HG03064 (cell line): ENCODE results near the gene SLC12A4.
"Not testable (repeated sequence)": the region's sequence is repeated elsewhere in the genome, so short reads cannot be mapped to it uniquely, and the experiment has no call there.

Source experiments
- ATAC-seq: cut with Tn5 transposase; IDR thresholded peaks from one replicate; pipeline ENCODE4 v1.9.1; 2021; ENCODE audit warnings: low read depth; ENCODE audit not compliant: unreplicated experiment

SLC12A4 gene

GRCh38 chr16:67989322-67990017, 21.0 kb upstream of the SLC12A4 start:
- ATAC-seq: no peak

DNA sequence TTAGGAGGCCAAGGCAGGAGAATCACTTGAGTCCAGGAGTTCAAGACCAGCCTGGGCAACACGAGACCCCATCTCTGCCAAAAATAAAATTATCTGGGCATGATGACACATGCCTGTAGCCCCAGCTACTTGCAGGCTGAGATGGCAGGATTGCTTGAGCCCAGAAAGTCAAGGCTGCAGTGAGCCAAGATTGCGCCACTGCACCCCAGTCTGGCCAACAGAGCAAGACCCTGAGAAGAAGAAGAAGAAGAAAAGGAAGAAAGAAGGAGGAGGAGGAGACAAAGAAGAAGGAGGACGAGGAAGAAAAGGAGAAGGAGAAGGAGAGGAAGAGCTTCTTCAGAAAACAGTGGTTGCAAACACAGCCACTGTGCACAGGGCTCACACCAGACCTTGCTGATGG, 20.2 kb upstream of the SLC12A4 start:
- no peak for ATAC-seq

DNA sequence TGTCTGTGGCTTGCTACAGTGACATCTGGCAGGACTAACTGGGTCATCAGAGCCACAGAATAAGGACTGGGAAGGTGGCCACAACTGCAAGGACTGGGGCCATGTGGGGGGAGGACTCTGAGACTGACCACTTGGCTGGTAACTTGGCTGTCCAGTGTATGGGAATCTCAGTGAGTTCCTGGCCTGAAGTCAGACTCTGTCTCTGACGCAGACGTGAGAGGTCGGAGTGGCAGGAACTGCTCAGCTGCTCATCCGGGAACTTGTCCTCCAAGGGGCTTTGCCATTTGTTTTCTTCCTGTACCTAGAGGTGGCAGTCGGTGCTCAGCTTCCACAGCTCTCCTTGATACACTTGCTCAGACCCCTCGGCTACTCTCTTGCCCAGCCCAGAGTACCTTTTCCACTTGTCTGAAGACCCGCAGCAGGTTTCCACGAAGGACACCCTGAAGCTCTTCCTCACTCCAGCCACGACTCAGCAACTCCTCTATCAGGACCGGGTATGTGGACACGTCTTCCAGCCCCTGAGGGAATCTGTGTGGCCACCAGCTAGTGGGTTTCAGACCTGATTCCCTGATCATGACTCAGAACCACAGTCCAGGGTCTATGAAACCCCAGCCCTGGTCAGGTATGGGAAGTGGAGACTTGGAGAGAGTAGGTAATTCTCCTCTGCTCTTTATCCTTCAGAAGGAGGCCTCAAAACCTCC, 19.2 kb upstream of the SLC12A4 start:
- no peak for ATAC-seq

DNA sequence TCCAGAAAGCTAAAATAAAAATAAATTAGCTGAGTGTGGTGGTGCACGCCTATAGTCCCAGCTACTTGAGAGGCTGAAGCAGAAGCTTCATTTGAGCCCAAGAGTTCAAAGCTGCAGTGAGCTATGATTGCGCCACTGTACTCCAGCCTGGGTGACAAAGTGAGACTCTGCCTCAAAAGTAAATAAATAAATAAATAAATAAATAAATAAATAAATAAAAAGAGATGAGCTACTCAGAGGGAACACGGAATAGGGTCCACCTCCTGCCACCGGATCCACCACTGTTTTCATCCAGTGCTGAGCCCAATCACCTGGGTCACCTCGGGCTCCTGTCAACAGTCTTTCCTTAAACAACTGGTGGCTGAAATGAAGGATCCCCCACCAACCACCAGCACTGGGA, 18.5 kb upstream of the SLC12A4 start:
- ATAC-seq: no peak

DNA sequence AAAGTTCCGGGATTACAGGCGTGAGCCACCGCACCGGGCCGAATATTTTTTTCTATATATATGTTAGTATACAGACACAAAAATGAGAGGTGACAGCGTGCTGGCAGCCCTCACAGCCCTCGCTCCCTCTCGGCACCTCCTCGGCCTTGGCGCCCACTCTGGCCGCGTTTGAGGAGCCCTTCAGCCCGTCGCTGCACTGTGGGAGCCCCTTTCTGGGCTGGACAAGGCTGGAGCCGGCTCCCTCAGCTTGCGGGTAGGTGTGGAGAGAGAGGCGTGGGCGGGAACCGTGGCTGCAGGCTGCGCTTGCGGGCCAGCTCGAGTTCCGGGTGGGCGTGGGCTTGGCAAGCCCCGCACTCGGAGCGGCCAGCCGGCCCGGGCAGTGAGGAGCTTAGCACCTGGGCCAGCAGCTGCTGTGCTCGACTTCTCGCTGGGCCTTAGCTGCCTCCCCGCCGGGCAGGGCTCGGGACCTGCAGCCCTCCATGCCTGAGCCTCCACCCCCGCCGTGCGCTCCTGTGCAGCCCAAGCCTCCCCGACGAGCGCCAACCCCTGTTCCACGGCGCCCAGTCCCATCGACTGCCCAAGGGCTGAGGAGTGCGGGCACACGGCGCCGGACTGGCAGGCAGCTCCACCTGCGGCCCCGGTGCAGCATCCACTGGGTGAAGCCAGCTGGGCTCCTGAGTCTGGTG, 13.7 kb upstream of the SLC12A4 start:
- no peak for ATAC-seq

GRCh38 chr16:67979955-67980678, 11.7 kb upstream of the SLC12A4 start, which contains the start of gene DPEP3:
TSS of gene DPEP3 (minus strand) at chr16:67980499. CDS start at chr16:67980380, 119 bp downstream.
- ATAC-seq: no peak

- no peak for ATAC-seq
Observed at GRCh38 chr16:67977469-67978227, 9.2 kb upstream of the SLC12A4 start.

- no peak for ATAC-seq
Observed at GRCh38 chr16:67977005-67977404, 8.6 kb upstream of the SLC12A4 start.

- no peak for ATAC-seq
Observed at GRCh38 chr16:67976205-67976604, 7.8 kb upstream of the SLC12A4 start.

DNA sequence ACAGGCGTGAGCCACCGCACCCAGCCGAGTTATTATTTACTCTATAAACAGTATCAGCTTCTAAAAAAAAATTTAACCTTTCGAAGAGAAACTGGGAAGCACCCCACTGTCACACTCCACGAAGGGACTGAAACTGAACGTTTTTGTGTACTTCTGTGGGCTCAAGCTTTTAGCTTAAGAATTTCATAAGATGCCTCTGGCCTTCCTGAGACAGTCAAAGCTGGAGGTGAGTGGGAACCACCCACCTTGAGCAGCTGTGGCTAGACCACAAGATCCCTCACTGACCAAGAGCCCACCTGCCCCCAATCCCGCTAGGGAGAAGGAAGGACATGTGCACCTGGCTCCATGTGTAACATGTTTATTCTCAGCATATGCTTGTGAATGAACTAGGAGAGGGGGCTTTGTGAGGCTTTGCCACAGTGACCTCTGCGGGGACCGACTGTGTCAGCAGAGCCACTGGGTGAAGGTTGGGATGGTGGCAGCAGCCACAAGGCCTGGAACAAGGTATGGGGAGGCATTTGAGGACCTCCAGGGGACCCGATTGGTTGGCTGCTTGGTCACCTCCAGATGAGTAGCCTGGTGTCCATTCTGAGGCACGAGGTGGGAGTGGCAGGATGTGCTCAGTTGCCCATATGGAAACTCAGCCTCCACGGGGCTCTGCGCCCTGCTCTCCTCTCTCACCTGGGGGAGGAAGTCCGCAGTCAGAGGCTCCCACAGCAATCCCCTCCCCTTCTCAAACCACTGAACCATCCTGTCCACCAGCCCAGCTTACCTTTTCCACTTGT, 7.1 kb upstream of the SLC12A4 start:
- no peak for ATAC-seq

DNA sequence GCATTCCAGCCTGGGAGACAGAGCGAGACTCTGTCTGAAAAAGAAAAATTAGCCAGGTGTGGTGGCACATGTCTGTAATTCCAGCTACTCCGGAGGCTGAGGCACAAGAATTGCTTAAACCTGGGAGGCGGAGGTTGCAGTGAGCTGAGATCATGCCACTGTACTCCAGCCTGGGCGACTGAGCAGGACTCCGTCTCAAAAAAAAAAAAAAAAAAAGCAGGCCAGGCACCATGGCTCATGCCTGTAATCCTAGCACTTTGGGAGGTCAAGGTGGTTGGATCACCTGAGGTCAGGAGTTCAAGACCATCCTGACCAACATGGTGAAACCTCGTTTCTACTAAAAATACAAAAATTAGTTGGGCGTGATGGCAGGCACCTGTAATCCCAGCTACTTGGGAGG, 3.8 kb upstream of the SLC12A4 start:
- not testable (repeated sequence) for ATAC-seq

GRCh38 chr16:67971111-67971510, 2.7 kb upstream of the SLC12A4 start:
- no peak for ATAC-seq

GRCh38 chr16:67969254-67970039, 1.0 kb upstream of the SLC12A4 start:
- no peak for ATAC-seq

DNA sequence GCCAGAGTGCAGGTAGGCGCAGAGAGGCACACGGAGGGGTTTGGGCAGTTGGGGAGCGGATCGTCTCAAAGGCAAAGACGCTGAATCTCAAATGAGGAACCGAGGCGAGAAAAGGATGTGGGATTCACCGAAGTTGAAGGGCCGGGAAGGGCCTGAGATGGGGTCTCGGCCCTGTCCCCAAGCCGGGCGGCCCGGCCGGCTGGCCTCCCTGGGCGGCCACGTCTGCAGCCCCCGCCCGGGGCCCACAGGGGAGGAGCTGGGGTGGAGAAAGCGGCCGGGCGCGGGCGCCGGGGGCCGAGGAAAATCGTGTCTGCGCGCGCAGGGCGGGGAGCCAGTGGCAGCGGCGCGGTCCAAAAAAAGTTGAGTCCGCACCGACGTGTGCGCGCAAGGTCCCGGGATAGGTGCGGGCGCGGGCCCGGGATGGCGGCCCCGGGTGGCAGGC, 458 bp downstream of the SLC12A4 start:
- peak; percentile 38 for ATAC-seq

- ATAC-seq: no peak
Observed at GRCh38 chr16:67967183-67967957, 1.1 kb downstream of the SLC12A4 start.

- no peak for ATAC-seq
Observed at GRCh38 chr16:67966549-67967182, 1.8 kb downstream of the SLC12A4 start.
